Endothelial cell of umbilical vein (primary cell): Measurements from ENCODE around the gene MAP3K7CL. TPM values are rescaled to one million over a fixed set of nuclear protein-coding genes. Genes with fewer than 3 reads are reported as not detected.

ENCODE experiments used
- BruUV-seq: library from RNA; stranded (reverse); fragments of 400-500 nt; replicated peaks from 2 replicates; lab custom pipeline; 2021; lab: Mats Ljungman, UMichigan
- CTCF ChIA-PET: fragments of 300-600, 350-600 bp; sonication (Branson Sonifier 250); formaldehyde crosslinking; loops from one replicate; lab custom pipeline; 2021; ENCODE audit warnings: antibody characterized with exemption, inconsistent platforms; lab: Charles Lee
- POLR2A ChIA-PET: fragments of 300-600, 350-600 bp; sonication (Branson Sonifier 250); formaldehyde crosslinking; loops from one replicate; lab custom pipeline; 2021; ENCODE audit warnings: antibody characterized with exemption, inconsistent platforms; lab: Charles Lee
- DNase-seq: peaks from one replicate; pipeline ENCODE4 v3.0.0-alpha.2; 2011; ENCODE audit warnings: low read depth, low spot score
- FAIRE-seq: peaks from 2 replicates; lab custom pipeline; 2011; peaks lifted over from hg19 to GRCh38; lab: Jason Lieb, UNC
- H2AFZ ChIP-seq: 2 replicates; pipeline ENCODE4 v1.6.0; 2012; ENCODE audit warnings: low read depth, low read length, control low read depth, inconsistent platforms
- H3K27ac ChIP-seq: 2 replicates; pipeline ENCODE4 v1.5.1; 2011; ENCODE audit warnings: low read depth, mild to moderate bottlenecking, control low read depth, low read length, moderate library complexity; ENCODE audit not compliant: insufficient read depth
- H3K27me3 ChIP-seq, 2 experiments: 2 replicates each; pipeline versions ENCODE4 v1.6.0 to v1.6.1; 2011; ENCODE audit warnings: low read length in 2 of 2, mixed read lengths in 1 of 2; ENCODE audit not compliant: control insufficient read depth in 2 of 2, insufficient read depth in 2 of 2
- H3K36me3 ChIP-seq, 2 experiments: 2 replicates in 1 of 2; 3 replicates in 1 of 2; pipeline ENCODE4 v1.5.1; 2011; ENCODE audit warnings: low read length in 2 of 2, mild to moderate bottlenecking in 1 of 2, moderate library complexity in 1 of 2; ENCODE audit not compliant: control insufficient read depth in 2 of 2, insufficient read depth in 2 of 2; ENCODE audit errors: extremely low read depth in 1 of 2
- H3K4me1 ChIP-seq: 3 replicates; pipeline ENCODE4 v1.5.1; 2011; ENCODE audit warnings: mild to moderate bottlenecking, low read length; ENCODE audit not compliant: control insufficient read depth, insufficient read depth; ENCODE audit errors: extremely low read depth
- H3K4me2 ChIP-seq: 2 replicates; pipeline ENCODE4 v1.6.1; 2011; ENCODE audit warnings: low read length, control low read depth, mixed read lengths; ENCODE audit not compliant: insufficient read depth
- H3K4me3 ChIP-seq, 3 experiments: fragments of 200-600 bp in 1 of 3; sonication (generic), shearing (Covaris generic) in 1 of 3; replicated peaks in 1 of 3; 2 replicates each; pipeline ENCODE4 v1.5.1; 2011 to 2016; ENCODE audit warnings: control low read depth in 3 of 3, low read length in 3 of 3, mild to moderate bottlenecking in 2 of 3, inconsistent platforms in 1 of 3, low read depth in 1 of 3, moderate library complexity in 1 of 3; ENCODE audit not compliant: insufficient read depth in 1 of 3
- H3K79me2 ChIP-seq: 2 replicates; pipeline ENCODE4 v1.6.0; 2012; ENCODE audit warnings: low read length, inconsistent platforms; ENCODE audit not compliant: control insufficient read depth, insufficient read depth
- H3K9ac ChIP-seq: replicated peaks from 2 replicates; pipeline ENCODE3; 2011; ENCODE audit warnings: low read length, control low read depth; ENCODE audit not compliant: insufficient read depth; ENCODE audit errors: extremely low read depth
- H3K9me1 ChIP-seq: replicated peaks from 3 replicates; pipeline ENCODE4 v1.6.0; 2011; ENCODE audit warnings: mild to moderate bottlenecking, low read length; ENCODE audit not compliant: control insufficient read depth, insufficient read depth; ENCODE audit errors: extremely low read depth
- H3K9me3 ChIP-seq: replicated peaks from 2 replicates; pipeline ENCODE4 v1.5.1; 2012; ENCODE audit warnings: low read length, inconsistent platforms; ENCODE audit not compliant: control insufficient read depth, insufficient read depth
- H4K20me1 ChIP-seq: replicated peaks from 2 replicates; pipeline ENCODE3; 2011; ENCODE audit warnings: mild to moderate bottlenecking, low read length; ENCODE audit not compliant: control insufficient read depth, insufficient read depth; ENCODE audit errors: extremely low read depth
- CTCF ChIP-seq, 2 donors: IDR thresholded peaks; 1 replicate in 1 of 2; 2 replicates in 1 of 2; pipeline ENCODE4 v1.5.1; 2011; ENCODE audit warnings: low read length in 2 of 2, mild to moderate bottlenecking in 2 of 2, moderate library complexity in 2 of 2, control low read depth in 1 of 2, inconsistent platforms in 1 of 2, low read depth in 1 of 2; ENCODE audit not compliant: insufficient read depth in 1 of 2; ENCODE audit errors: extremely low read depth in 1 of 2
- EZH2 ChIP-seq: IDR thresholded peaks from 2 replicates; pipeline ENCODE4 v1.6.1; 2012; ENCODE audit warnings: borderline replicate concordance, low read depth, mild to moderate bottlenecking, moderate library complexity, low read length, inconsistent platforms; ENCODE audit not compliant: severe bottlenecking
- FOS ChIP-seq: IDR thresholded peaks from 2 replicates; pipeline ENCODE4 v1.6.1; 2011; ENCODE audit warnings: mild to moderate bottlenecking, low read length, moderate library complexity, borderline replicate concordance; ENCODE audit not compliant: insufficient read depth
- GATA2 ChIP-seq: IDR thresholded peaks from 2 replicates; pipeline ENCODE4 v1.7.0; 2011; ENCODE audit warnings: low read depth, mild to moderate bottlenecking, moderate library complexity, mixed read lengths, low read length; ENCODE audit not compliant: insufficient read length, insufficient read depth
- JUN ChIP-seq: IDR thresholded peaks from 2 replicates; pipeline ENCODE4 v1.6.1; 2011; ENCODE audit warnings: borderline replicate concordance, low read depth; ENCODE audit not compliant: insufficient read length, insufficient read depth
- MYC ChIP-seq: IDR thresholded peaks from one replicate; pipeline ENCODE4 v1.6.1; 2011; ENCODE audit warnings: mild to moderate bottlenecking, low read depth, low read length
- POLR2A ChIP-seq: IDR thresholded peaks from 2 replicates; pipeline ENCODE4 v1.6.1; 2012; ENCODE audit warnings: low read depth, mild to moderate bottlenecking, control low read depth, low read length
- POLR2AphosphoS5 ChIP-seq: IDR thresholded peaks from 2 replicates; pipeline ENCODE4 v1.6.1; 2012; ENCODE audit warnings: low read depth, mild to moderate bottlenecking, control low read depth, low read length, moderate library complexity; ENCODE audit not compliant: insufficient read depth
- dilution Hi-C: fragments of 300-500 bp; cut with MboI; formaldehyde crosslinking; loops from one replicate; pipeline ENCODE4 v1.15.0; 2019; ENCODE audit warnings: low sequenced_read_pairs; ENCODE audit not compliant: extremely low pct_ligation_motif_present
- intact Hi-C: fragments of 100-400 bp; cut with micrococcal nuclease; formaldehyde crosslinking; loops from one replicate; pipeline ENCODE4 v1.10.0; 2022
- polyA plus RNA-seq, 4 experiments: library from polyadenylated mRNA; depleted of rRNA in 3 of 4; stranded (reverse) in 3 of 4; unstranded in 1 of 4; fragments of >200 nt; gene quantifications; 2 replicates each; pipeline versions ENCODE4 v1.2.1 to v1.2.3, GENCODE V29; 2011 to 2012; ENCODE audit warnings: missing spikeins in 1 of 4
- total RNA-seq: library from RNA; stranded (reverse); gene quantifications from 2 replicates; pipeline ENCODE4 v1.2.3, GENCODE V29; 2021
- TF ChIP-seq, protein P1 (sequence below): IDR thresholded peaks from 2 replicates; pipeline ENCODE4 v1.6.1; 2011; ENCODE audit not compliant: insufficient read depth, insufficient read length

MAP3K7CL gene
- total and polyA plus RNA-seq, 2 donors (not counting 3 experiments of a cell fraction or from before 2014, with no cell fraction given) = 6.1 to 8.1 TPM

DNA sequence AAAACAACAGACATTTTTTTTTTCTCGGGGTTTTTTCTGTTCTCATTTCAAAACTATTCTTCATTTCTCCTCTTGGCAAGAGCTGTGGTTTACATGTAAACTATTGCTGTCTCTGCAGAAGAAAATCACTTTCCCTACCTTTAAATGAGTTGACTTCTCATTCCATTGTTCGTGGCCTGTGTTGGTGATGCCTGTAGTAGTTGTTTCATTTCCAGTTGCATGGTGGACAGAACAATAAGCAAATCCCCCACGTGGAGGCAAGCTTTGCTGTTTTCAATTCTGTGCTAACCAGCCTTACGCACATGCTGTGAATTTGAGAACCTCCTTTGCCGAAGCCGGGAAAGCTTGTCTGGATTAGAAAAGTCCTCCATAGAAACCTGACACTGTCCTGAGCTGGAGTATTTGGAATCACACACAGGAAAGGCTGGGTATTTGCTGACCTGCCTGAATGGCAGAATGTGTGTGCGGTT is 26.2 kb upstream of the MAP3K7CL start:
- Histone ChIP-seq H3K9me1 (no peaks in the 10 kb centered on the region), H3K79me2 (no peaks in the 10 kb centered on the region), H3K27me3 (no peaks in the 10 kb centered on the region), H3K4me3 (no peak overlapping the region), H3K9ac (no peak overlapping the region), H3K27ac (no peak overlapping the region), H2AFZ (no peak overlapping the region), H3K36me3 (peaks cover 0 to 2% of the 10 kb centered on the region in 2 experiments), H3K4me2 (no peak overlapping the region), H3K4me1 (peaks cover 3% of the 10 kb centered on the region), H4K20me1 (no peaks in the 10 kb centered on the region), H3K9me3 (no peaks in the 10 kb centered on the region)
- no TSS peak for BruUV-seq
- dilution Hi-C loops = no loop called here
- intact Hi-C loops = no loop called here
- ChIA-PET CTCF (interaction anchor here (1.1 to 1.8 kb wide), 4 partner anchors 8 to 269 kb away, joined by 3 to 5 read pairs (median 4); no protein-coding TSS in a partner anchor), POLR2A (no interaction called here)
- no peak for DNase-seq
- no peak for FAIRE-seq
- TF ChIP-seq GATA2 (no peak), JUN (no peak), EZH2 (no peak), FOS (no peak), POLR2AphosphoS5 (no peak), CTCF (IDR thresholded peaks at IDR 0.05; ENCODE audit: extremely low read depth in 1 of 2, insufficient read depth in 1 of 2, low read depth in 1 of 2, low read length in 2 of 2) (no peak), MYC (no peak), POLR2A (no peak)
- TF ChIP-seq, protein P1, sequence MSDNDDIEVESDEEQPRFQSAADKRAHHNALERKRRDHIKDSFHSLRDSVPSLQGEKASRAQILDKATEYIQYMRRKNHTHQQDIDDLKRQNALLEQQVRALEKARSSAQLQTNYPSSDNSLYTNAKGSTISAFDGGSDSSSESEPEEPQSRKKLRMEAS = no peak
